IMR-90 (cell line): ENCODE results near the gene ZNF587. TPM values are rescaled to one million over a fixed set of nuclear protein-coding genes. Genes with fewer than 3 reads are reported as not detected.

Experiments used
- ATAC-seq: fragments of 200-7000 bp; cut with Tn5 transposase; 2 replicates; pipeline ENCODE4 v1.9.1; 2020; ENCODE audit warnings: low read depth, mild to moderate bottlenecking, moderate library complexity
- BruUV-seq: library from RNA; stranded (reverse); fragments of 400-500 nt; replicated peaks from 2 replicates; lab custom pipeline; 2021; lab: Mats Ljungman, UMichigan
- CTCF ChIA-PET: fragments of 300-600 bp; formaldehyde crosslinking; extraction: SDS; loops from one replicate; lab custom pipeline; 2021; ENCODE audit warnings: antibody characterized with exemption; lab: Yijun Ruan, JAX
- POLR2A ChIA-PET: fragments of 300-600 bp; sonication (Branson Sonifier 250); formaldehyde crosslinking; loops from one replicate; lab custom pipeline; 2022; ENCODE audit warnings: antibody characterized with exemption; ENCODE audit not compliant: unreplicated experiment; lab: Charles Lee
- DNase-seq: peaks from one replicate; pipeline ENCODE4 v3.0.0; 2013
- H2AFZ ChIP-seq: replicated peaks from 2 replicates; pipeline ENCODE3; 2013; ENCODE audit warnings: low read length, mild to moderate bottlenecking; ENCODE audit not compliant: poor library complexity
- H2AK5ac ChIP-seq: 2 replicates; pipeline ENCODE4 v1.6.1; 2013; ENCODE audit warnings: low read depth, low read length, inconsistent platforms
- H2AK9ac ChIP-seq: replicated peaks from 2 replicates; pipeline ENCODE3; 2013; ENCODE audit warnings: mild to moderate bottlenecking, low read depth, low read length, moderate library complexity; ENCODE audit not compliant: poor library complexity
- H2BK120ac ChIP-seq: 2 replicates; pipeline ENCODE4 v1.6.1; 2013; ENCODE audit warnings: low read depth, low read length, inconsistent platforms
- H2BK15ac ChIP-seq: 3 replicates; pipeline ENCODE4 v1.6.1; 2013; ENCODE audit warnings: low read depth, low read length, inconsistent platforms
- H2BK20ac ChIP-seq: 2 replicates; pipeline ENCODE4 v1.6.1; 2013; ENCODE audit warnings: low read depth, mild to moderate bottlenecking, inconsistent platforms, low read length, moderate library complexity
- H2BK5ac ChIP-seq: 2 replicates; pipeline ENCODE4 v1.6.1; 2013; ENCODE audit warnings: mild to moderate bottlenecking, low read depth, low read length, inconsistent platforms; ENCODE audit not compliant: poor library complexity, severe bottlenecking
- H3K14ac ChIP-seq: replicated peaks from 2 replicates; pipeline ENCODE4 v1.6.1; 2013; ENCODE audit warnings: low read depth, low read length, inconsistent platforms
- H3K18ac ChIP-seq: 2 replicates; pipeline ENCODE4 v1.6.1; 2013; ENCODE audit warnings: low read depth, low read length, control low read depth
- H3K23ac ChIP-seq: 2 replicates; pipeline ENCODE4 v1.6.1; 2013; ENCODE audit warnings: low read depth, low read length, inconsistent platforms
- H3K27ac ChIP-seq: 2 replicates; pipeline ENCODE4 v1.5.1; 2013; ENCODE audit warnings: mild to moderate bottlenecking, control low read depth, low read length; ENCODE audit not compliant: insufficient read depth
- H3K27me3 ChIP-seq: 2 replicates; pipeline ENCODE4 v1.6.1; 2013; ENCODE audit warnings: low read length; ENCODE audit not compliant: control insufficient read depth, insufficient read depth
- H3K36me3 ChIP-seq: 2 replicates; pipeline ENCODE4 v1.6.1; 2013; ENCODE audit warnings: low read length, mixed read lengths; ENCODE audit not compliant: control insufficient read depth, insufficient read depth
- H3K4ac ChIP-seq: 2 replicates; pipeline ENCODE4 v1.6.1; 2013; ENCODE audit warnings: low read depth, low read length, inconsistent platforms
- H3K4me1 ChIP-seq: 2 replicates; pipeline ENCODE4 v1.6.1; 2013; ENCODE audit warnings: low read length, mixed read lengths; ENCODE audit not compliant: control insufficient read depth, insufficient read depth
- H3K4me2 ChIP-seq: 2 replicates; pipeline ENCODE4 v1.6.1; 2013; ENCODE audit warnings: low read depth, mild to moderate bottlenecking, control low read depth, low read length, moderate library complexity
- H3K4me3 ChIP-seq: 2 replicates; pipeline ENCODE4 v1.5.1; 2013; ENCODE audit warnings: low read depth, mild to moderate bottlenecking, control low read depth, low read length, moderate library complexity; ENCODE audit not compliant: insufficient read depth
- H3K56ac ChIP-seq: 2 replicates; pipeline ENCODE4 v1.6.1; 2013; ENCODE audit warnings: low read length, inconsistent platforms; ENCODE audit not compliant: insufficient read depth; ENCODE audit errors: extremely low read depth
- H3K79me1 ChIP-seq, 2 experiments: 2 replicates each; pipeline ENCODE4 v1.6.1; 2013; ENCODE audit warnings: low read length in 2 of 2, inconsistent platforms in 1 of 2, low read depth in 1 of 2
- H3K9ac ChIP-seq: 2 replicates; pipeline ENCODE4 v1.6.1; 2013; ENCODE audit warnings: low read depth, low read length, control low read depth
- H3K9me1 ChIP-seq: 2 replicates; pipeline ENCODE4 v1.6.1; 2013; ENCODE audit warnings: low read length, inconsistent platforms; ENCODE audit not compliant: insufficient read depth
- H3K9me3 ChIP-seq: 2 replicates; pipeline ENCODE4 v1.6.1; 2013; ENCODE audit warnings: low read length; ENCODE audit not compliant: control insufficient read depth, insufficient read depth
- H4K20me1 ChIP-seq: 2 replicates; pipeline ENCODE4 v1.6.1; 2013; ENCODE audit warnings: low read length, inconsistent platforms; ENCODE audit not compliant: insufficient read depth
- H4K5ac ChIP-seq: 2 replicates; pipeline ENCODE4 v1.6.1; 2013; ENCODE audit warnings: mild to moderate bottlenecking, low read depth, low read length, control low read depth
- H4K8ac ChIP-seq, 2 experiments: 2 replicates each; pipeline ENCODE4 v1.6.1; 2013; ENCODE audit warnings: low read depth in 2 of 2, low read length in 2 of 2, control low read depth in 1 of 2, inconsistent platforms in 1 of 2
- H4K91ac ChIP-seq: 2 replicates; pipeline ENCODE4 v1.6.1; 2013; ENCODE audit warnings: low read depth, low read length, inconsistent platforms; ENCODE audit not compliant: insufficient read depth
- BHLHE40 ChIP-seq: fragments of 150-350 bp; IDR thresholded peaks from 2 replicates; pipeline ENCODE4 v1.6.1; 2016; ENCODE audit warnings: mild to moderate bottlenecking, low read depth, low read length
- MAFK ChIP-seq: IDR thresholded peaks from 2 replicates; pipeline ENCODE4 v1.6.1; 2012; ENCODE audit warnings: low read depth, low read length, improper control_type of control experiment
- MAZ ChIP-seq: IDR thresholded peaks from 2 replicates; pipeline ENCODE4 v1.6.1; 2012; ENCODE audit warnings: low read depth, mild to moderate bottlenecking, low read length, improper control_type of control experiment, moderate library complexity, borderline replicate concordance
- MXI1 ChIP-seq: IDR thresholded peaks from 2 replicates; pipeline ENCODE4 v1.6.1; 2012; ENCODE audit warnings: low read depth, mild to moderate bottlenecking, low read length, moderate library complexity, borderline replicate concordance
- POLR2A ChIP-seq: IDR thresholded peaks from 2 replicates; pipeline ENCODE4 v1.6.1; 2012; ENCODE audit warnings: mild to moderate bottlenecking, low read depth, low read length
- RCOR1 ChIP-seq: IDR thresholded peaks from 2 replicates; pipeline ENCODE4 v1.6.1; 2012; ENCODE audit warnings: mild to moderate bottlenecking, low read length, improper control_type of control experiment; ENCODE audit not compliant: insufficient replicate concordance
- RFX5 ChIP-seq: IDR thresholded peaks from 2 replicates; pipeline ENCODE4 v1.8.0; 2012; ENCODE audit warnings: low read depth, mild to moderate bottlenecking, low read length, moderate library complexity
- WGBS, 2 experiments: methylation state at CpG; one replicate each; pipeline versions ENCODE4 v1.1.5 to v1.1.7; 2013; ENCODE audit warnings: missing lambda C conversion rate in 2 of 2; ENCODE audit not compliant: insufficient read length in 1 of 2; ENCODE audit errors: extremely low coverage in 2 of 2; 5-methylcytosine and 5-hydroxymethylcytosine counted together
- dilution Hi-C: fragments of 300-500 bp; cut with HindIII; formaldehyde crosslinking; loops from one replicate; pipeline ENCODE4 v1.14.3; 2018; ENCODE audit warnings: low sequenced_read_pairs; ENCODE audit not compliant: unreplicated experiment
- in situ Hi-C: fragments of 300-500 bp; cut with MboI; formaldehyde crosslinking; loops from 3 replicates; pipeline ENCODE4 v1.14.3; 2019; ENCODE audit warnings: low sequenced_read_pairs, inconsistent platforms, mixed read lengths
- intact Hi-C: fragments of 100-400 bp; cut with micrococcal nuclease; formaldehyde crosslinking; loops from 2 replicates; pipeline ENCODE4 v1.10.0; 2022
- polyA plus RNA-seq, 3 experiments: library from polyadenylated mRNA; depleted of rRNA; stranded (reverse); fragments of >200 nt; gene quantifications; 2 replicates each; pipeline ENCODE4 v1.2.3, GENCODE V29; 2012; ENCODE audit warnings: low replicate concordance in 1 of 3
- total RNA-seq: library from RNA; depleted of rRNA; stranded (reverse); fragments of >200 nt; gene quantifications from 2 replicates; pipeline ENCODE4 v1.2.3, GENCODE V29; 2012
- TF ChIP-seq, protein P1 (sequence below): fragments of 150-350 bp; IDR thresholded peaks from 2 replicates; pipeline ENCODE4 v1.6.1; 2017; ENCODE audit warnings: mild to moderate bottlenecking, antibody characterized with exemption, low read length, low read depth
- TF ChIP-seq, protein P2 (sequence below): conservative IDR thresholded peaks from 2 replicates; pipeline ENCODE4 v1.5.1; 2012; ENCODE audit warnings: mild to moderate bottlenecking, low read depth, low read length, improper control_type of control experiment
- TF ChIP-seq, protein P3 (sequence below): fragments of 150-350 bp; IDR thresholded peaks from 2 replicates; pipeline ENCODE4 v1.6.1; 2016; ENCODE audit warnings: low read depth, mild to moderate bottlenecking, low read length, moderate library complexity, borderline replicate concordance

Gene ZNF587
- total and polyA plus RNA-seq, 2 of the 4 experiments (the other 2 are of a cell fraction) = 14.0 to 43.7 TPM

DNA sequence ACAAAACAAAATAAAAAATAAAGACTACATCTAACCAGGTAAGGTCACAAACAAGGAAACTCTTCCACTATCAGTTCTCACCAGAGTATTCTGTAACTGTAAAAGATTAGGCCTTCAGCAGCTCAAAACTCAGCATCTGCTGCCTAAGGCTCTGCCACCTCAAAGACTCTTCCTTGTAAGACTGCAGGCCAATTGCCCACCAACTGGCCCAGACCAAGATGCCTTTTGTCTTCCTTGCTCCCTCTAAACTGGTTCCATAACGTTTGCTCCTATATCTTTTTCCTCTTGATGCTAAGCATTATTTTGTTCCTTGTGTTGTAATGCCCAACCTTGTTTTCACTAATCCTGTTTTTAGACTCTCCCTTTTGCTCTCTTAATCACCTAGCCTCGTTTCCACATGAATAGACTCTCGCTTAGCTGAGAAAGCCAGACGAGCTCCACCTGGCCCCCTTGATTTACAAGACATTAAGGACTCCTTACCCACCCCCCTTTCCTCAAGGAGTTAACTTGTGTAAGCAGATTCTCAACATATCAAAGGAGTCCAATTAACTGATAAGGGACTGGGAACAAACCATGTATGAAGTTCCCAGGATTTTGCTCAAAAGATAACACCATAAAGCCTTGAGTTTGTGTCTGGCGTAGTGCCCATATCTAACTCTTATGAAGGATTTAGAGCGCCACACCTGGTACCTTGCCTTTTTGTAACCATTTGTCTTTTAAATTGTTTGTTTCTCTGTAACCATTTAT lies 37.7 kb downstream of the ZNF587 start:
- H2BK20ac ChIP-seq = no peak overlapping the region
- dilution Hi-C loops (no loop called here), in situ Hi-C loops (no loop called here), intact Hi-C loops (no loop called here)
- peak overlapping the region; percentile 85 for H3K4me2 ChIP-seq
- ChIA-PET POLR2A (no interaction called here), CTCF (no interaction called here)
- no peak overlapping the region for H3K18ac ChIP-seq
- no peak overlapping the region for H2BK120ac ChIP-seq
- no peak overlapping the region for H3K4ac ChIP-seq
- H3K9me1 ChIP-seq = no peaks in the 10 kb centered on the region
- ATAC-seq = no peak
- BruUV-seq = no TSS peak
- H2BK15ac ChIP-seq = no peak overlapping the region
- peak overlapping the region; percentile 66; the same call in 1 of the 2 replicates for H3K23ac ChIP-seq
- H3K36me3 ChIP-seq = peaks cover 5% of the 10 kb centered on the region
- H3K4me3 ChIP-seq = no peak overlapping the region
- H2AK9ac ChIP-seq = no peak overlapping the region
- H2BK5ac ChIP-seq = no peak overlapping the region
- no peak overlapping the region for H4K8ac ChIP-seq
- H3K56ac ChIP-seq = no peak overlapping the region
- no peaks in the 10 kb centered on the region for H4K20me1 ChIP-seq
- peaks cover 16 to 25% of the 10 kb centered on the region in 2 experiments for H3K79me1 ChIP-seq
- DNase-seq = no peak
- no peaks in the 10 kb centered on the region for H3K27me3 ChIP-seq
- no peak overlapping the region for H3K9ac ChIP-seq
- 0 out of 2 replicates have a peak overlapping the region, but pooled peaks have one; percentile 22 for H3K14ac ChIP-seq
- peaks cover 2% of the 10 kb centered on the region; the same call in 1 of the 2 replicates for H3K4me1 ChIP-seq
- 0% methylated on average over 1 of the region's 6 CpGs; no CpG with 5 or more reads in 1 of the 2 experiments for WGBS, 2 experiments
- H3K27ac ChIP-seq = no peak overlapping the region
- no peak overlapping the region for H4K5ac ChIP-seq
- H2AFZ ChIP-seq = no peak overlapping the region
- H4K91ac ChIP-seq = no peak overlapping the region
- H3K9me3 ChIP-seq = peaks cover 3% of the 10 kb centered on the region; the same call in 1 of the 2 replicates
- TF ChIP-seq MAFK (no peak), MAZ (no peak), BHLHE40 (no peak), MXI1 (no peak), RFX5 (no peak), RCOR1 (no peak), POLR2A (no peak)
- TF ChIP-seq, protein P1, sequence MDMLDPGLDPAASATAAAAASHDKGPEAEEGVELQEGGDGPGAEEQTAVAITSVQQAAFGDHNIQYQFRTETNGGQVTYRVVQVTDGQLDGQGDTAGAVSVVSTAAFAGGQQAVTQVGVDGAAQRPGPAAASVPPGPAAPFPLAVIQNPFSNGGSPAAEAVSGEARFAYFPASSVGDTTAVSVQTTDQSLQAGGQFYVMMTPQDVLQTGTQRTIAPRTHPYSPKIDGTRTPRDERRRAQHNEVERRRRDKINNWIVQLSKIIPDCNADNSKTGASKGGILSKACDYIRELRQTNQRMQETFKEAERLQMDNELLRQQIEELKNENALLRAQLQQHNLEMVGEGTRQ = no peak
- TF ChIP-seq, protein P2, sequence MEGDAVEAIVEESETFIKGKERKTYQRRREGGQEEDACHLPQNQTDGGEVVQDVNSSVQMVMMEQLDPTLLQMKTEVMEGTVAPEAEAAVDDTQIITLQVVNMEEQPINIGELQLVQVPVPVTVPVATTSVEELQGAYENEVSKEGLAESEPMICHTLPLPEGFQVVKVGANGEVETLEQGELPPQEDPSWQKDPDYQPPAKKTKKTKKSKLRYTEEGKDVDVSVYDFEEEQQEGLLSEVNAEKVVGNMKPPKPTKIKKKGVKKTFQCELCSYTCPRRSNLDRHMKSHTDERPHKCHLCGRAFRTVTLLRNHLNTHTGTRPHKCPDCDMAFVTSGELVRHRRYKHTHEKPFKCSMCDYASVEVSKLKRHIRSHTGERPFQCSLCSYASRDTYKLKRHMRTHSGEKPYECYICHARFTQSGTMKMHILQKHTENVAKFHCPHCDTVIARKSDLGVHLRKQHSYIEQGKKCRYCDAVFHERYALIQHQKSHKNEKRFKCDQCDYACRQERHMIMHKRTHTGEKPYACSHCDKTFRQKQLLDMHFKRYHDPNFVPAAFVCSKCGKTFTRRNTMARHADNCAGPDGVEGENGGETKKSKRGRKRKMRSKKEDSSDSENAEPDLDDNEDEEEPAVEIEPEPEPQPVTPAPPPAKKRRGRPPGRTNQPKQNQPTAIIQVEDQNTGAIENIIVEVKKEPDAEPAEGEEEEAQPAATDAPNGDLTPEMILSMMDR = no peak
- TF ChIP-seq, protein P3, sequence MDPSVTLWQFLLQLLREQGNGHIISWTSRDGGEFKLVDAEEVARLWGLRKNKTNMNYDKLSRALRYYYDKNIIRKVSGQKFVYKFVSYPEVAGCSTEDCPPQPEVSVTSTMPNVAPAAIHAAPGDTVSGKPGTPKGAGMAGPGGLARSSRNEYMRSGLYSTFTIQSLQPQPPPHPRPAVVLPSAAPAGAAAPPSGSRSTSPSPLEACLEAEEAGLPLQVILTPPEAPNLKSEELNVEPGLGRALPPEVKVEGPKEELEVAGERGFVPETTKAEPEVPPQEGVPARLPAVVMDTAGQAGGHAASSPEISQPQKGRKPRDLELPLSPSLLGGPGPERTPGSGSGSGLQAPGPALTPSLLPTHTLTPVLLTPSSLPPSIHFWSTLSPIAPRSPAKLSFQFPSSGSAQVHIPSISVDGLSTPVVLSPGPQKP = no peak
- H2AK5ac ChIP-seq = no peak overlapping the region
